MCF 10A (cell line): ENCODE results near the gene DHRS3. TPM values are rescaled to one million over a fixed set of nuclear protein-coding genes. Genes with fewer than 3 reads are reported as not detected.

Experiments
- BruUV-seq: library from RNA; stranded (reverse); fragments of 400-500 nt; replicated peaks from 2 replicates; lab custom pipeline; 2021; lab: Mats Ljungman, UMichigan
- CTCF ChIA-PET: fragments of 300-600 bp; sonication (Branson Sonifier 250); formaldehyde crosslinking; extraction: SDS; loops from one replicate; lab custom pipeline; 2021; ENCODE audit warnings: antibody characterized with exemption, inconsistent platforms; lab: Yijun Ruan, JAX
- POLR2A ChIA-PET: fragments of 300-600, 350-650 bp; sonication (Branson Sonifier 250); formaldehyde crosslinking; extraction: SDS; loops from one replicate; lab custom pipeline; 2020; ENCODE audit warnings: antibody characterized with exemption, inconsistent platforms; lab: Yijun Ruan, JAX
- DNase-seq: peaks from one replicate; pipeline ENCODE4 v3.0.0-alpha.2; 2018; ENCODE audit not compliant: unreplicated experiment
- H3K27ac Mint-ChIP-seq: one replicate; pipeline ENCODE4 v1.8.0; 2022; ENCODE audit warnings: mild to moderate bottlenecking, low read depth, mixed read lengths; ENCODE audit not compliant: unreplicated experiment
- H3K27me3 Mint-ChIP-seq: one replicate; pipeline ENCODE4 v1.8.0; 2022; ENCODE audit warnings: mixed read lengths; ENCODE audit not compliant: insufficient read depth, unreplicated experiment
- H3K36me3 Mint-ChIP-seq: one replicate; pipeline ENCODE4 v1.8.0; 2022; ENCODE audit warnings: mild to moderate bottlenecking, moderate library complexity, mixed read lengths; ENCODE audit not compliant: insufficient read depth, unreplicated experiment
- H3K4me1 Mint-ChIP-seq: one replicate; pipeline ENCODE4 v1.8.0; 2022; ENCODE audit warnings: mixed read lengths; ENCODE audit not compliant: insufficient read depth, unreplicated experiment
- H3K4me3 Mint-ChIP-seq: one replicate; pipeline ENCODE4 v1.8.0; 2022; ENCODE audit warnings: mild to moderate bottlenecking, moderate library complexity, mixed read lengths; ENCODE audit not compliant: unreplicated experiment
- H3K9me3 Mint-ChIP-seq: one replicate; pipeline ENCODE4 v1.8.0; 2022; ENCODE audit warnings: mixed read lengths; ENCODE audit not compliant: unreplicated experiment
- CTCF ChIP-seq: fragments of 200-600 bp; IDR thresholded peaks from one replicate; pipeline ENCODE4 v1.8.0; 2022; ENCODE audit warnings: antibody characterized with exemption, mild to moderate bottlenecking; ENCODE audit not compliant: unreplicated experiment
- intact Hi-C: fragments of 100-400 bp; cut with micrococcal nuclease; formaldehyde crosslinking; loops from 2 replicates; pipeline ENCODE4 v1.14.1; 2022
- total RNA-seq: library from RNA; stranded (reverse); gene quantifications from 2 replicates; pipeline ENCODE4 v1.2.3, GENCODE V29; 2022

The DHRS3 gene
- total RNA-seq, 1 experiment from 2014 or later, result 1.4 TPM

- Mint-ChIP-seq H3K27ac (no peak overlapping the region), H3K4me1 (no peaks in the 10 kb centered on the region), H3K9me3 (peaks cover 27% of the 10 kb centered on the region), H3K36me3 (no peaks in the 10 kb centered on the region), H3K27me3 (peaks cover 13% of the 10 kb centered on the region), H3K4me3 (no peak overlapping the region)
- intact Hi-C loops, result no loop called here
- no peak for TF ChIP-seq CTCF
- no TSS peak for BruUV-seq
- ChIA-PET CTCF (interaction anchor here (1.2 kb wide), 2 partner anchors 18 to 103 kb away, joined by 3 to 4 read pairs; no protein-coding TSS in a partner anchor), POLR2A (interaction anchor here (1.2 kb wide), 1 partner anchor 21 kb away, joined by 4 read pairs; no protein-coding TSS in a partner anchor)
- DNase-seq, result no peak
Observed at GRCh38 chr1:12640237-12640957, 22.4 kb upstream of the DHRS3 start.

- H3K27me3 Mint-ChIP-seq, result peaks cover 6% of the 10 kb centered on the region
- ChIA-PET POLR2A (no interaction called here), CTCF (interaction anchor here (0.6 kb wide), 2 partner anchors 21 to 253 kb away, joined by 3 read pairs; no protein-coding TSS in a partner anchor)
- no peak for DNase-seq
- H3K4me3 Mint-ChIP-seq, result no peak overlapping the region
- no TSS peak for BruUV-seq
- H3K27ac Mint-ChIP-seq, result no peak overlapping the region
- intact Hi-C loops, result no loop called here
- H3K4me1 Mint-ChIP-seq, result no peaks in the 10 kb centered on the region
- H3K36me3 Mint-ChIP-seq, result no peaks in the 10 kb centered on the region
- no peak for TF ChIP-seq CTCF
- H3K9me3 Mint-ChIP-seq, result peaks cover 27% of the 10 kb centered on the region
Observed at GRCh38 chr1:12637693-12638092, 19.7 kb upstream of the DHRS3 start.

GRCh38 chr1:12636098-12636950 is 18.3 kb upstream of the DHRS3 start:
- ChIA-PET CTCF (interaction anchor here (1.4 kb wide), 1 partner anchor 23 kb away, joined by 4 read pairs; no protein-coding TSS in a partner anchor), POLR2A (no interaction called here)
- H3K36me3 Mint-ChIP-seq, result no peaks in the 10 kb centered on the region
- H3K27ac Mint-ChIP-seq, result no peak overlapping the region
- no TSS peak for BruUV-seq
- intact Hi-C loops, result no loop called here
- peaks cover 21% of the 10 kb centered on the region for H3K9me3 Mint-ChIP-seq
- DNase-seq, result peak; percentile 26
- no peaks in the 10 kb centered on the region for H3K4me1 Mint-ChIP-seq
- no peak overlapping the region for H3K4me3 Mint-ChIP-seq
- no peak for TF ChIP-seq CTCF
- peaks cover 13% of the 10 kb centered on the region for H3K27me3 Mint-ChIP-seq

- no peak for TF ChIP-seq CTCF
- Mint-ChIP-seq H3K4me3 (no peak overlapping the region), H3K27ac (no peak overlapping the region), H3K9me3 (peaks cover 8% of the 10 kb centered on the region), H3K4me1 (no peaks in the 10 kb centered on the region), H3K36me3 (no peaks in the 10 kb centered on the region), H3K27me3 (peaks cover 13% of the 10 kb centered on the region)
- CTCF ChIA-PET, result interaction anchor here (1.2 to 1.4 kb wide), 2 partner anchors 24 to 360 kb away, joined by 3 to 4 read pairs; no protein-coding TSS in a partner anchor
- DNase-seq, result no peak
- POLR2A ChIA-PET, result no interaction called here
- no TSS peak for BruUV-seq
- intact Hi-C loops, result no loop called here
Observed at GRCh38 chr1:12634696-12635202, 16.7 kb upstream of the DHRS3 start.
